Right ventricle myocardium superior (tissue), 1 donor: ENCODE results near the gene ARV1. TPM values are rescaled to one million over a fixed set of nuclear protein-coding genes. Genes with fewer than 3 reads are reported as not detected.
A peak's percentile ranks its signal among the peaks of the same experiment; 100 is the strongest.
"Not testable (repeated sequence)": the region's sequence is repeated elsewhere in the genome, so short reads cannot be mapped to it uniquely, and the experiment has no call there.

Experiments used
- ATAC-seq: fragments of 200-7000 bp; cut with Tn5 transposase; one replicate; pipeline ENCODE4 v1.9.1; 2020; ENCODE audit warnings: mild to moderate bottlenecking; ENCODE audit not compliant: poor library complexity
- DNase-seq: peaks from one replicate; pipeline ENCODE4 v3.0.0-alpha.2; 2020
- intact Hi-C: fragments of 100-400 bp; cut with DNase I; formaldehyde crosslinking; loops from one replicate; pipeline ENCODE4 v1.11.2; 2022
- total RNA-seq: library from RNA; stranded (reverse); fragmentation: NEBNext Ultra II Directional; extraction: Animal tissue kit (Norgen Biotek cat#: 25700); gene quantifications from one replicate; pipeline ENCODE4 v1.2.1, GENCODE V29; 2021
- donor health status: DM: no; HTN: yes; CAD: no; lungs with severe emphysema.

The ARV1 gene
- total RNA-seq, 1 donor from 2014 or later, result 15.2 TPM

DNA sequence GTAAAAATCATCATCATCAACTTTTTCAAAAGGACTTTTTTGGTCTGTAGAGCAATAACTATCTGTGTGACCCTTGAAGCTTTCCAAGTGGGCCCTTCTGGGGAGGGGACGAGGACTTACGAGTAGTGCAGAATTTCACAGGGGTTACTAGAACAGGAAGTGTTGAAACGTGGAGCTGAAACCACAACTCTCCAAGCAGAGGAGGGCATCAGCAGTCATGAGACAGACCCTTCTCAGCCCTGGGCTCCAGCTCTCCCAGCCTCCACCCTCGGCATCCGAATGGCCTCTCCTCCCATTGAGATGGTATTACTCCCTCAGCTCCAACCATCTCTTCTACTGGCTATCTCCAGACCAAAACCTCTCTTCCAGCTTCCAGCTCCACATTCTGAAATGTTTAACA is 57.5 kb downstream of the ARV1 start:
- ATAC-seq, result no peak
- intact Hi-C loops, result no loop called here
- no peak for DNase-seq

- intact Hi-C loops, result no loop called here
- DNase-seq, result no peak
- ATAC-seq, result no peak
Measured at GRCh38 chr1:231037585-231038517, 59.0 kb downstream of the ARV1 start.

DNA sequence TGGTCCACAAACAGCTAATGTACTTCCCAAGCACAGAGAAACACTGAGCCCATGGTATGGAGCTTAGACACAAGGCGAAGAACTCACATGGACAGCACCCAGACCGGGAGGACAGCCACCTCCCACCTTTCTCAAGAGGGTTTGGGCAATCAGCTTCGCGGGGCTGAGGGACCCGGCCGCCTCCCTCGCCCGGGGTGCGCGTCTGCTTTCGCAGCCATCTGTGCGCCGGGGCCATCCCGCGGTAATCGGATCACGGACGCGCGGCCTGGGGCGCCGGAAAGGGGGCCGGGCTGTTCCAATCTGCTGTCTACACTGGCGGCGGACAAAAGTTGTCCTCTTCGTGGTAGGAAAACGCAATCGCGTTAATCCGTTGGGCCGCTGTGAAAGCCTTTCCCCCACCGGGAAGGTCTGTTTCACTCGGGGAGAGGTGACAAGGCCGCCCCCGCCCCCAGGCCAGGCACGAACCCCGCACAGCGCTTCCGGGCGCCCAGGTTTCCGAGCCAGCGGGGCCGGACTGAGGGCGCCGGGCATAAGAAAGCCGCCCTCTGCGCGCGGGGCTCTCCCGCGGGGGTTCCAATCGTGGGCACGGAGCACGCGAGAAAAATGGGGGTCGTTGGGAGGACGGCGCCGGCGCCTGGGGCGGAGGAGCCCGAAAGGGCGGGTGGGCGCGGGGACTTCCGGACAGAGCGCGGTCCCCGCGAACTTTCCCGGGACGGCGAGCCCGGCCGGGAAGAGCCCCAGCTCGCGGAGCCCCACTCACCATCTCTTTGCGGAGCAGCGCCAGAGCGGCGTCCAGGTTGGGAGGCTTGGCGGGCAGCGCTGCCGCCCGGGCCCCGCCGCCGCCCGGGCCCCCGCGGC is 60.5 kb downstream of the ARV1 start:
- DNase-seq (peak; percentile 49), ATAC-seq (peak; percentile 66)
- intact Hi-C loops, result no loop called here

DNA sequence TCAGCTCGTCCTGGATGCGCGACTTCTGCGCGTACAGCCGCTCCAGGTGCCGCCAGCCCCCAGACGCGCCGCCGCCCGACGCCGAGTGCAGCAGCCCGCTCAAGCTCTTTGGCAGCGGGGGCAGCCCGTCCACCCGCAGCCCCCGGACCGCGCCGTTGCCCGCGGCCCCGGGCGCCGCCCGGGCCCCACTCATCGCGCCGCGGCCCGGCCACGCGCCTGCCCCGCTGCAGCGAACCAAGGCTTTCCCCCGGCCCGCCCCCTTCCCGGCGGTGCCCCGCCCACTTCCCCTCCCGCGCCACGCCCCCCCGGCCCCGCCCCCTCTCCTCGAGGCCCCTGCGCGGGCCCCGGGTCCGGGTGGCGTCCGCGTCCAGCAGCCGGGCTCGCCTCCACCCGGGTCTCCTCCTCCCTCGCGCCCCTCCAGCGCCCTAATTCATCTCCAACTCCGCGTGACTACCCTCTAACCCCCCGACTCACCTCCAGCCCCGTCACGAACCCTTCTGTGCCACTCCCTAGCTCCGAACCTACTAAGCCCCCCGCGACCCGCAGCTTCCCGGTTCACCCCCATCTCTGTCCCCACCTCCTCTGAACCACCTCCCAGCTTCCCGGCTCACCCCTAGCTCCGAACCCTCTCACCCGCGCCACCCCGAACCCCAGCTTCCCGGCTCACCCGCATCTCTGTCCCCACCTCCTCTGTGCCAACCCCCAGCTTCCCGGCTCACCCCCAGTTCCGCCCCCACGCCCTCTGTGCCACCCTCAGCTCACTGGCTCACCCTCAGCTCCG is 61.3 kb downstream of the ARV1 start, which contains the start of gene FAM89A:
TSS of gene FAM89A (minus strand) at position 236 of the 781 bp plus-strand sequence. CDS start at position 193, 43 bp downstream.
- peak; percentile 87 for ATAC-seq
- DNase-seq, result peak; percentile 72
- intact Hi-C loops, result no loop called here

DNA sequence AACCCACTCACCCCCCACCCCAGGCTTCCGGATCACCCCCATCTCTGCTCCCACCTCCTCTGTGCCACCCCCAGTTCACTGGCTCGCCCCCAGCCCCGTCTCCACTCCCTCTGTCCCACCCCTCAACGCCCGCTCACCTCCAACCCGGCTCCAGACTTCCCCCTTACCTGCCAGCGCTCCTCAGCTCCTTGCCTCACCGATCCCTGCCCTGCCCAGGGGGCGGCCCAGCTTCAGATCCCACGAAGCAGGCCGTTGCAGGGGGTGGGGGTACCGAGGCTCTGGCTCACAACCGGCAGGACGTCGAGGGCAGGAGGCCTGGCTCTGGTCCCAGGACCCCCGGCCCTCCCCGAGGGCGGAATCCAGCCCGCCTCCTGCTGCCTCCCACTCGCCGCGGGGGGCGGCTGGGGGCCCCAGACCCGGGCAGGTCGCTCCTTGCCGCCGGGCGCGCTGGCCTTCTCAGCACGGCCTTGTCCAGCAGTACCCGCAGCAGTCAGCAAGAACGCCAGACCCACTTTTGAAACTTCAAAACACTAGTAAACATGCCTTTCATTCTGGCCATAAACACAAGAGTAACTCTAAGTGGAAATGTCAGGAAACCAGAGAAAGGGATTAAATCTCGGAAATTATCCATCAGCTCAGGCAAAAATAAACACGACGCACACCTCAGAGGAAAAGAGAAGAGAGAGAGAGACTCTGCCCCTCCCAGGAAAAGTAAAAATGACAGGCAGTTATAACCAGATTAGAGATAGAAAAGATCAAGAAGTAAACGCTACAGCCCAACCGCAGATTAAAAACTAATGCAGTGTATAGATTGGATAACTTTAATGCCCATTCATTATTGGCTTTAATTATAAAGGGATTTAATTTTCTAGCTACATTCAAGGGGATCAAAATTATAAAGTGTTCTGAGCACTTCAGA is 62.2 kb downstream of the ARV1 start:
- intact Hi-C loops, result no loop called here
- no peak for DNase-seq
- ATAC-seq, result no peak

DNA sequence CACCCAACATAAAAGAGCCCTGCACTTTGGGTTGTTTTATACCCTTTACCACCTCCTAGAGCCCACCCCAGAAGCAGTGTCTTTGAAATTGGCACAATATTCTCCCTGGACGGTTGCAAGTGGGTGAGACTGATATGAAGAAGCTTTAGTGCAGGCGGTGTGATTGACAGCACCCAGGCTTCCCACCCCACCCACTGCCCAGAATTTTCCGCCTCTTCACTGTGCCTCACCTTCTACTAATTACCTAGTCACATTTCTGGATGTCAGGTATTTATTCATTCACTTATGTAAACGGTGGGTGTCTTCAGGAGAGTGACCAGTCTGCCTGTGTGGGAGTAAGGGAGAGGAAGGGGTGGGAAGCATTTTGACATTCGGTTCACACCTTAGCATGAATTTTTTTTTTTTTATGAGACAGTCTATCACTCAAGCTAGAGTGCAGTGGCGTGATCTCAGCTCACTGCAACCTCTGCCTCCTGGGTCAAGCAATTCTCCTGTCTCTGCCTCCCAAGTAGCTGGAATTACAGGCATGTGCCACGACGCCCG is 62.9 kb downstream of the ARV1 start:
- DNase-seq (no peak), ATAC-seq (no peak)
- intact Hi-C loops, result no loop called here

DNA sequence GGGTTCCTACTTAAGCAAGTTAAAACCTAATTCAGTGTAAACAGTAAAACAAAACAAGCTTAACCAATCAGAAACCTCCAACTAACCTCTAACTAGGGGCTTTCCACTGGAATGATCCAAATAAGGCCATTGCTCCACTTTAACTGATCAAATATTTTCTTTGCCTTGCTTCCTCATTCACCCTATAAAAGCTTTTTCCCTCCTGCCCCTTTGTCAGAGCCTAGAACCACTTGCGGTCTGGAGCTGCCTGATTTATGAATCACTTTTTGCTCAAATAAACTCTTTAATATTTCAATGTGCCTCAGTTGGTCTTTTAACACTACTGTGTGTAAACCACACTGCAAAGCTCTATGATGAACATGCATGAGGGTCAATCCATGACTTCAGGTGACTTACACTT is 65.7 kb downstream of the ARV1 start:
- intact Hi-C loops, result no loop called here
- DNase-seq (no peak), ATAC-seq (no peak)

- ATAC-seq (no peak), DNase-seq (no peak)
- intact Hi-C loops, result no loop called here
Measured at GRCh38 chr1:231045286-231045685, 66.4 kb downstream of the ARV1 start.

DNA sequence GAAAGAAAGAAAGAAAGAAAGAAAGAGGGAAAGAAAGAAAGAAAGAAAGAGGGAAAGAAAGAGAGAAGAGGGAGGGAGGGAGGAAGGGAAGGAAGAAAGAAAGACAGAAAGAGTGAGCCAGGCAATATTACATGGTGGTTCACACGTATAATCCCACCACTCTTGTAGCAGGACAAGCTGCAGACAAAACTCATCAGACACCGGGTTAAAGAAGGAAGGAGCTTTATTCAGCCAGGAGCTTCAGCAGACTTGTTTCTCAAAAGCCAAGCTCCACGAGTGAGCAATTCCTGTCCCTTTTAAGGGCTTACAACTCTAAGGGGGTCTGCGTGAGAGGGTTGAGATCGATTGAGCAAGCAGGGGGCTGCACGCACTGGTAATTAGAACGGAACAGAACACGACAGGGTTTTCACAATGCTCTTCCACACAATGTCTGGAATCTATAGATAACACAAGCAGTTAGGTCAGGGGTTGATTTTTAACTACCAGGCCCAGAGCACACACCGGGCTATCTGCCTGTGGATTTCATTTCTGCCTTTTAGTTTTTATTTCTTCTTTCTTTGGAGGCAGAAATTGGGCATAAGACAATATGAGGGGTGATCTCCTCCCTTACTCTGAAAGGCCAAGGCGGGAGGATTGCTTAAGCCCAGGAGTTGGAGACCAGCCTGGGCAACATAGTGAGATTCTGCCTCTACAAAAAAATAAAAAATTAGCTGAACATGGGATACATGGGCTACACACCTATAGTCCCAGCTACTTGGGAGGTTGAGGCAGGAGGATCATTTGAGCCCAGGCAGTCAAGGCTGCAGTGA is 67.2 kb downstream of the ARV1 start:
- DNase-seq, ATAC-seq, intact Hi-C loops: not testable (repeated sequence)

DNA sequence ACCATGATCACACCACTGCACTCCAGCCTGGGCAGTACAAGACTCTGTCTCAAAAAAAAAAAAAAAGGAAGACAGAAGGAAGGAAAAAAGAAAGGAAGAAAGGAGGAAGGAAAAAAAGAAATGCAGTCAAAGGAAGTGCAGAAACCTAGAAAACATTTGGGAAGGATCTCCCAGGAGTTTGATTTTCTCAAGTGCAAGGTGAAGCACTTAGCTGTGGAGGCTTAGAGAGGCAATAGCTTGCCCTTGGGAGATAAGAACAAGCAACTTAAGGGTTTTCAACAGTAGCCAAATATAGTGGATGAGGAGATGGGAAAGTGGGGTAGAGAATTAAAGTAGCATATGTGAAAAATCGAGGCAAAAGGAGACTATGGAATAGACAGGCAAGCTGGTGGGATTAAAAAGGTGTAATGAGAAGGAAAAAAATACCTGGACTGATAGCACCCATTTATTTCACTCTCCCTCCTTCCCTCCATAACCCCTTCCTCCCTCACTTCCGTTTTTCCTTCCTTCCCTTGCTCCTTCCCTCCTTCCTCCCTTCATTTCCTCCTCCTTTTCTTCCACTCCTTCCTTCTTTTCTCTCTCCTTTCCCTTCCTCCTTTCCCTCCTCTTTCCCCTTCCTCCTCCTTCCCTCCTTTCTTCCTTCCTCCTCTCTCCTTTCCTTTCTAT is 68.0 kb downstream of the ARV1 start:
- intact Hi-C loops, result no loop called here
- ATAC-seq (no peak), DNase-seq (no peak)

DNA sequence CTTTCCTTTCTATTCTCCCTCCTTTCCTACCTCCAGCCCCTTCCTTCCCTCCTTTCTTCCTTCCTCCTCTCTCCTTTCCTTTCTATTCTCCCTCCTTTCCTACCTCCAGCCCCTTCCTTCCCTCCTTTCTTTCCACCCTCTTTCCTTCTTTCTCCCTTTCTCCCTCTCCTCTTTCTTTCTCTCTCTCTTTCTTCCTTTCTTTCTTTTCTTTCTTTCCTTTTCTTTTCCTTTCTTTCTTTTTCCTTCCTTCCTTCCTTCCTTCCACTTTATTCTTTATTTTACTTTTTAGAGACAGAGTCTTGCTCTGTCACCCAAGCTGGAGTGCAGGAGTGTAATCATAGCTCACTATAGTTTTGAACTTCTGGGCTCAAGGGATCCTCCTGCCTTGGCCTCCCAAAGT is 68.6 kb downstream of the ARV1 start:
- intact Hi-C loops, ATAC-seq, DNase-seq: not testable (repeated sequence)

DNA sequence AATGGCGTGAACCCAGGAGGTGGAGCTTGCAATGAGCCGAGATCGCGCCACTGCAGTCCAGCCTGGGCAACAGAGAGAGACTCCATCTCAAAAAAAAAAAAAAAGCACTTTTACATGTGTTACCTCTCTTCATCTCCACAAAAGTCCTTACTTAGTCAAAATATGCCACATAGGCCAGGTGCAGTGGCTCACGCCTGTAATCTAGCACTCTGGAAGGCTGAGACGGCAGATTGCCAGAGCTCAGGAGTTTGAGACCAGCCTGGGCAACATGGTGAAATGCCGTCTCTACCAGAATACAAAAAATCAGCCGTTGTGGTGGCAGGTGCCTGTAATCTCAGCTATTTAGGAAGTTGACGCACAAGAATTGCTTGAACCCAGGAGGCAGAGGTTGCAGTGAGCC is 69.5 kb downstream of the ARV1 start:
- intact Hi-C loops, result not testable (repeated sequence)

DNA sequence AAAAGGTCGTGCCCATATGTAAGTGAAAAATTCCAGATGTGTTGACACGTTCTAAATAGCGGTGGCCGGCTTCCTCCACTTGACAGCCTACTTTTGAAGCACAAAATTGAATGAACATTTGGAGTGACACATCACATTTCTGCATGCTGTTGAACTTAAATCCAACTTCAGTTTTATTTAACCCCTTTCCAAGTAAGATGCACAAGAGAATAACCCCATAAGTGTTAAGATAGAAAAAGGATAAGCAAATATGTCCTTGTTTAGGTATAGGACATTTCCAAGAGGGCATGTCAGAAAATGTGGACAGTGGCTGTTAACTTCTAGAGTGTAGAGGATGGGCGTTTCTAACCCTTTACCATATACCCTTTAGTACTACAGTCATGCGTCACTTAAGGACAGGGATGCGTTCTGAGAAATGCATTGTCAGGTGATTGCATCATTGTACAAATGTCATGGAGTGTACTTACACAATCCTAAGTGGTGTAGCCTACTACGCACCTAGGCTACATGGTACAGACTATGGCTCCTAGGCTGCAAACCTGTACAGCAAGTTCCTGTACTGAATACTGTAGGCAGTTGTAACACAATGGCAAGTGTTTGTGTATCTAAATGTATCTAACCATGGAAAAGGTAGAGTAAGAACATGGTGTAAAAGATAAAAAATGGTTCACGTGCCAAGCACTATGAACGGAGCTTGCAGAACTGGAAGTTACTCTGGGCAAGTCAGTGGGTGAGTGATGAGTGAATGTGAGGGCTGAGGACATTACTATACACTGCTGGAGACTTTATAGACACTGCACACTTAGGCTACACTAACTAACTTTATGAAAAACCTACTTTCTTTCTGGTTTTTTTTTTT is 70.5 kb downstream of the ARV1 start:
- no peak for DNase-seq
- intact Hi-C loops, result no loop called here
- ATAC-seq, result no peak

More for the DNA sequence above, 69.5 kb downstream of the ARV1 start:
- DNase-seq, ATAC-seq: not testable (repeated sequence)
